KOPT-K1 (cell line): Measurements from ENCODE around the gene RARG.

ENCODE experiments used
- H3K27ac ChIP-seq: fragments of 200-600 bp; sonication (generic); 2 replicates; pipeline ENCODE4 v1.5.1; 2016; ENCODE audit warnings: antibody characterized with exemption, mild to moderate bottlenecking, low read depth, low read length; ENCODE audit not compliant: poor library complexity, severe bottlenecking
- H3K36me3 ChIP-seq: fragments of 200-600 bp; sonication (generic); 2 replicates; pipeline ENCODE4 v1.5.1; 2017; ENCODE audit warnings: antibody characterized with exemption, mild to moderate bottlenecking, low read length, moderate library complexity; ENCODE audit not compliant: insufficient read depth
- H3K9me3 ChIP-seq: fragments of 200-600 bp; sonication (generic); 2 replicates; pipeline ENCODE4 v1.5.1; 2017; ENCODE audit warnings: antibody characterized with exemption, low read length, mild to moderate bottlenecking; ENCODE audit not compliant: insufficient read depth, poor library complexity, severe bottlenecking

Gene RARG

GRCh38 chr12:53231921-53232645 is at the start of gene RARG:
TSS of gene RARG (minus strand) at chr12:53232209. CDS start at chr12:53227545, 4,664 bp downstream.
- Histone ChIP-seq H3K9me3 (no peaks in the 10 kb centered on the region), H3K36me3 (no peaks in the 10 kb centered on the region), H3K27ac (peak within 1 kb of the TSS; percentile 33)

GRCh38 chr12:53279888-53280498 is 48.0 kb upstream of the RARG start:
- no peaks in the 10 kb centered on the region for H3K9me3 ChIP-seq
- H3K36me3 ChIP-seq = peaks cover 100% of the 10 kb centered on the region
- no peak overlapping the region for H3K27ac ChIP-seq

GRCh38 chr12:53279283-53279869 is 47.4 kb upstream of the RARG start:
- Histone ChIP-seq H3K27ac (no peak overlapping the region), H3K9me3 (no peaks in the 10 kb centered on the region), H3K36me3 (peaks cover 100% of the 10 kb centered on the region)

GRCh38 chr12:53277981-53278380 is 46.0 kb upstream of the RARG start:
- Histone ChIP-seq H3K27ac (no peak overlapping the region), H3K9me3 (no peaks in the 10 kb centered on the region), H3K36me3 (peaks cover 100% of the 10 kb centered on the region)

- Histone ChIP-seq H3K27ac (no peak overlapping the region), H3K9me3 (no peaks in the 10 kb centered on the region), H3K36me3 (peaks cover 100% of the 10 kb centered on the region)
Observed at GRCh38 chr12:53276511-53276910, 44.5 kb upstream of the RARG start.

- Histone ChIP-seq H3K27ac (no peak overlapping the region), H3K36me3 (peaks cover 100% of the 10 kb centered on the region), H3K9me3 (no peaks in the 10 kb centered on the region)
Observed at GRCh38 chr12:53274445-53274844, 42.4 kb upstream of the RARG start.

- peak overlapping the region; percentile 94 for H3K27ac ChIP-seq
- H3K36me3 ChIP-seq = peaks cover 51% of the 10 kb centered on the region
- H3K9me3 ChIP-seq = no peaks in the 10 kb centered on the region
Observed at GRCh38 chr12:53268630-53269562, 36.9 kb upstream of the RARG start.

- Histone ChIP-seq H3K36me3 (peaks cover 43% of the 10 kb centered on the region), H3K27ac (peak within 1 kb of the TSS; percentile 94), H3K9me3 (no peaks in the 10 kb centered on the region)
Observed at GRCh38 chr12:53267999-53268629, 36.1 kb upstream of the RARG start, which contains the start of gene ESPL1. TSS of gene ESPL1 (plus strand) at chr12:53268299. CDS start at chr12:53268767, 468 bp downstream.

GRCh38 chr12:53267306-53267998 is 35.4 kb upstream of the RARG start:
- peak overlapping the region; percentile 94 for H3K27ac ChIP-seq
- no peaks in the 10 kb centered on the region for H3K9me3 ChIP-seq

GRCh38 chr12:53265783-53266182 is 33.8 kb upstream of the RARG start:
- H3K36me3 ChIP-seq = peaks cover 20% of the 10 kb centered on the region
- no peaks in the 10 kb centered on the region for H3K9me3 ChIP-seq
- H3K27ac ChIP-seq = no peak overlapping the region

More at GRCh38 chr12:53267306-53267998, 35.4 kb upstream of the RARG start:
- H3K36me3 ChIP-seq = peaks cover 37% of the 10 kb centered on the region

GRCh38 chr12:53259891-53260290 is 27.9 kb upstream of the RARG start:
- H3K27ac ChIP-seq = no peak overlapping the region
- no peaks in the 10 kb centered on the region for H3K9me3 ChIP-seq
- H3K36me3 ChIP-seq = peaks cover 9% of the 10 kb centered on the region; the same call in 1 of the 2 replicates

- Histone ChIP-seq H3K27ac (no peak overlapping the region), H3K9me3 (no peaks in the 10 kb centered on the region), H3K36me3 (peaks cover 19% of the 10 kb centered on the region)
Observed at GRCh38 chr12:53258541-53259539, 26.8 kb upstream of the RARG start.

GRCh38 chr12:53255996-53256395 is 24.0 kb upstream of the RARG start:
- no peak overlapping the region for H3K27ac ChIP-seq
- H3K36me3 ChIP-seq = peaks cover 27% of the 10 kb centered on the region
- no peaks in the 10 kb centered on the region for H3K9me3 ChIP-seq
